GM18520 (cell line): ENCODE data around the gene PPP1R14D.
"Not testable (repeated sequence)": the region's sequence is repeated elsewhere in the genome, so short reads cannot be mapped to it uniquely, and the experiment has no call there.

ENCODE experiments used
- ATAC-seq: cut with Tn5 transposase; IDR thresholded peaks from one replicate; pipeline ENCODE4 v1.9.1; 2021; ENCODE audit not compliant: unreplicated experiment

The PPP1R14D gene

DNA sequence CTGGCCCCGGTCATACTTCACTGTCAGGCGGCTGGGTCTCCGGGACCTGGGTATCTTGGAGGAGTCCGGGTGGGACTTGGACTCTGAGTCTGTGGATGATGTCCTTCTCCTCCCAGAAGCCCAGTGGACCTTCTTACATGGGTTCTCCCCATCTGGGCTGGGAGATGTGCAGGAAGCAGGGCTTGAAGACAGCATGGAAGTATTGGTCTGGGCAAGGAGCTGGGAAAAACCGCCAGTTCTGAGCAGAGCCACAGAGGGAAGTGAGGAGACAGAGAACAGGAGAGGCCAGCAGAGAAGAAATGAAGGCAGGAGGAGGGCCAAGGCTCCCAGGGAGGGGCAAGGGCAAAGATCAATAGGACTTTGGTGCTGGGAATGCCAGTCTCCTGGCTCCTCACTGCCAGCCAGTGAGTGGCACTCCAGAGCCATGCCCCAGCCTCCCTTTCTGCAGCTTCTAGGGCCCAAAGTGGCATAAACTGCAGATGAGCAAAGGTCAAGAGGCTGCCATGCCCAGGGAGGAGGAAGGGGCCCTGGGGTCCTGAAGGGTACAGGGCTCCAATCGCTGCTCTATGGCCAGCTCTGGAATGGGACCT is at the start of gene PPP1R14D:
Gene PPP1R14D, minus strand, starts transcription at position 262 of the 590 bp plus-strand sequence. Its CDS starts 67 bp downstream, at position 195.
- no peak for ATAC-seq

DNA sequence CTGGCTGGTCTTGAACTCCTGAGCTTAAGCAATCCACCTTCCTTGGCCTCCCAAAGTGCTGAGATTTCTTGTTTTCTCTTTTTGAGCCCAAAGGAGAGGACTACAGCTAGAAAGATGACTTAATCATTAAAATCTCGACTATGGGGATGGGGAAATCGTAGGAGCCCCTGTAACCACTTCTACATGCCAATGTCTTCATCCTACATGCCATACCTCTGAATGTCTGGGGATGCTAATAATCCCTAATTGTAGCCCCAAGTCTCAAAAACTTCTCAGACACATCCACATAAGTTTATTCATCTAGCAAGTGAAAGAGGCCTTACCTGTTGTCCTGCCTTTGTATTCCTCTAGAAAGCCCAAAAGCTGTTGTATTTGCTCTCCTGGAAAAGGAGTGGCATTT is 49.2 kb upstream of the PPP1R14D start:
- no peak for ATAC-seq

DNA sequence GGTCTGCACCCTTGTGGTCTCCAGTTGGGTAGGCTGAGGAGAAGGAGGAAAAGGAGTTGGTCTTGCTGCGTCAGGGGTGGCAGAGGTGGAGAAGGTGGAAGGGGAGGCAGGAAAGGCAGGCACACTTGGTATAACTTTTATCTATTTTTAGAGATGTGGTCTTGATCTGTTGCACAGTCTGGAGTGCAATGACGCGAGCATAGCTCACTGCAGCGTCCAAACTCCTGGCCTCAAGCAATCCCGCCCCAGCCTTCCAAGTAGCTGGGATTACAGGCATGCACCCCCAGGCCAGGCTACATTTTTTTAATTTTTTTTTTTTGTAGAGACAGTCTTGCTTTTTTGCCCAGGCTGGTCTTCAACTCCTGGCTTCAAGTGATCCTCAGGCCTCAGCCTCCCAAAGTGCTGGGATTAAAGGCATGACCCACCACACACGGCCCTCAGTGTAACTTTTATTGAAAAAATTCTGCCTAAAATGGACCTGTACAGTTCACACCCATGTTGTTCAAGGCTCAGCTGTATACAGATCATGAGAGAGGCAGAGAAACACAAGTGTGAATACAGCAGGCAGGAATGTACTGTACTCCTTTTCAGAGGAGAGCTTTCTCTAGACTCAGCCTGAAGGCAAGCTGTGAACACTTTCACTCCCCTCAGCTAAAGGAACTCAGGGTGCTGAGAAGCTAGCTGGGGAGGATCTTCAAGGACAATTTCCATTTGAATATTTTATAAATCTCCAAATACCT is 47.7 kb upstream of the PPP1R14D start:
- ATAC-seq: no peak

GRCh38 chr15:40873694-40874561 is 45.4 kb upstream of the PPP1R14D start, which contains the start of gene RHOV:
Gene RHOV, minus strand, starts transcription at chr15:40874234. Its CDS starts 95 bp downstream, at chr15:40874139.
- ATAC-seq: no peak

DNA sequence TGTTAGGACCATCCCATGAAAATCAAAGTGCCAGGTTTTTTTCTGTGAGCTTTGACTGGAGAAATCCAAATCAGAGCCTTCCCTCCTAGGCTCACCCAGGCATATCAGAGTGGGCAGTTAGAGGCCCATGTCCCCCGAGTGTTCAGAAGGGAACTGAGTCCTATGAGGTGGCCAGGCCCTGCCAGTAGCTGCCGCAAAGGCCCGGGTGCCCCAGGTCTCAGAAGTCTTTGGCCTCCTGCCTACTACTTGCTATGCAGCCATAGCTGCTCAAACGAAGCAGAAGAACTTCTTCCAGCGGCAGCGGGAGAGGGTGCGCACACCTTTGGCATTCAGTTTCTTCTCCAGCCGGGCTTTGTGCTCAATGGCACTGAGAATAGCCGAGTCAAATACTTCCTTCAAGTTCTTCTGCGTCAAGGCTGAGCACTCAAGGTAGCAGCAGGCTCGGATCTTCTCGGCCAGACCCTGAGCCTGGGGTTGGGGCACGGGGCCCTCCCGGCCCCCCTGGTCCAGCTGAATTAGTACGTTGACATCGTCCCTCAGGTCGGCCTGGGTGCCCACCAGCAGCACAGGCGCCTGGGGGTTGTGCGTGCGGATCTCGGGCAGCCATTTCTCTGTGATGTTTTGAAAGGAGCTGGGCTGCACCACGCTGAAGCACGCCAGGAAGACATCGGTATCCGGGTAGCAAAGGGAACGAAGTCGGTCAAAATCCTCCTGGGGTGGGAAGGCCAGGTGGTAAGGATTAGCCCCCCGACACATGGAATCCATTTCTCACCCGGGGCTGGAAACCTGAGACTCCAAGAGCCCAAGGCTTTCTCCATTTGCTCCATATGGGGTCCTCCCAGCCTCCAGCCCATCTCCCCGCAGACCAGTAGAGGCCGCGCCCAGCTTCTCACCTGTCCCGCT is 44.5 kb upstream of the PPP1R14D start:
- ATAC-seq: no peak

DNA sequence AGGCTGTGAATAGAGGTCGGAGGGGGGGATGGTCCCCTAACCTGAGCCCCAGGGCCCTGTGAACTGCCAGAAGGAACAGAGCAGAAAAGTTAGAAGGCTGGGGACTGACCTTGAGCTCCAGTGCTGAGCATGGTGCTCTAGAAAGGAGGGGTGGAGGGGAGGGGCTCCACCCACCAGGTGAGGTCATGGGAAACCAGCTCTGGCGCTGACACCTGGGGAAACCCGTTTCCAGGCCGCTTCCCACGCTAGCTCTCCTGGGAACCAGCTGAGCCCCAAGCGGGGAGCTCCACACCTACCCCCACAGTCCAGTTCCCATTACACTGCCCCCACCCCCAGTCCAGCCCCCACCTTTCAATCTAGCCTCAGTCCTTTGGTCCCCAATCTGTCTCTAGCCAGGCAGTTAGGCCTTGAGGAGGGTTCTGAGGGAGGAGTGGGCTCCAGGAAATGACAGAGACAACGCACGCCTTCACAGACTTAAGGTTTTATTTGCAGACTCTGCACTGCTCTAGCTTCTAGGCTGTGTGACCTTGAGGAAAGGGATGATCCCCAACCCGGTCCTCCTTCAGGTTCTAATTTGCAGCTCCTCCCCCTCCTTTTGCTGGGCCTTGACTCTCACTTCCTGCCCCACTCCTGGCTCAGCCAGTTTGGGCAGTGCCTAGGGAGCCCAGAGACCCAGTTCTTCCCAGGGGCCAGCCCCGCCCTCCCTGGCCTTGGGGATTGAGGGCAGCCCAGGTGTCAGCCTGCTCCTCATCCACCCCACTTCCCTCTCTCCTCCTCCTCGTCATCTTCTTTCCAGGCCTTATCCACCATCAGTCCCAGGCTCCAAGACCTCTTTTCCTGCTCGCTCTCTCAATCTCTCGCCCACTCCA is 43.5 kb upstream of the PPP1R14D start:
- no peak for ATAC-seq

GRCh38 chr15:40870716-40871115 is 42.2 kb upstream of the PPP1R14D start:
- ATAC-seq: no peak

GRCh38 chr15:40869686-40870085 is 41.2 kb upstream of the PPP1R14D start:
- no peak for ATAC-seq

GRCh38 chr15:40867199-40867598 is 38.7 kb upstream of the PPP1R14D start:
- ATAC-seq: no peak

DNA sequence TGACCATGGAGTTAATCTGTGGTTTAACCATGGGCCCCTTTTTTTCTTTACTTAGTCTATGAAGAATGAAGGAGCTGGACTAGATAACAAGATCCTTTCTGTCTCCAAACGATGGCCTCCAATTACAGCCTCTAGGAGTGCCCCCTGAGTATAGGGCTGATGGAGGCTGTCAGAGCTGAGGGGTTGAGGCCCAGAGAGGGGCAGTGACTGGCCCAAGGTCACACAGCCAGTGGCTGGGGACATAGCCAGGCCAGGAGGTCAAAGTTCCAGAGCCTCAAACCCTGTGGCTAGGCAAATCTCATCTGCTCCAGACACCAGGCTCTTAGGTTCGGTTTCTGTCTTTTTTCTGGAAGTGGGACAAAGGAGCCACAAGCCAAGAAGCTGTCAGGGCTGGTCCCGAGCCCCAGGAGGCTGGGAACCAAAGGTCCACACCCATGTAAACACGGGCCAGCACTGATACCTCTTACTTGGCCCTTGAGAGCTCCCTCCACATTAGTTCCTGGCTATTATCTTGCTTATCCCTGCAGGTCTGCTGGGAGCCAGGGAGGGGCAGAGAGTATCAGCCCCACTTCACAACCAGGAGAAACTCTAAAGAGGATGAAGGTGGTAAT is 35.3 kb upstream of the PPP1R14D start:
- no peak for ATAC-seq

DNA sequence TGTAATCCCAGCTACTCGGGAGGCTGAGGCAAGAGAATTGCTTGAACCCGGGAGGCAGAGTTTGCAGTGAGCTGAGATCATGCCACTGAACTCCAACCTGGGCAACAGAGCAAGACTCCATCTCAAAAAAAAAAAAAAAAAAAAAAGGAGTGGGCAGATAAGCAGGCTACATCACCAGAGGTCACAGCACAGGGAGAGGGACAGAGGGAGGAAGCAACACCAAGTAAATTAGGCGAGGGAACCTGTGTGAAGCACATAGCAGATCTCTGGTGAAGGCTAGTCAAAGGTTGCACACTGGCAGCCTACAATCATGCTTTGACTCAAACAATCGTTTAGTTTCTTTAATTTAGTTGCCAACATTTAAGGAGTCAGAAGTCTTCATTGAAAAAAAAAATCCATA is 32.6 kb upstream of the PPP1R14D start:
- ATAC-seq: not testable (repeated sequence)

- no peak for ATAC-seq
Measured at GRCh38 chr15:40859206-40859851, 30.8 kb upstream of the PPP1R14D start.

- ATAC-seq: no peak
Measured at GRCh38 chr15:40858706-40859105, 30.2 kb upstream of the PPP1R14D start.

GRCh38 chr15:40857601-40858341 is 29.3 kb upstream of the PPP1R14D start:
- no peak for ATAC-seq

DNA sequence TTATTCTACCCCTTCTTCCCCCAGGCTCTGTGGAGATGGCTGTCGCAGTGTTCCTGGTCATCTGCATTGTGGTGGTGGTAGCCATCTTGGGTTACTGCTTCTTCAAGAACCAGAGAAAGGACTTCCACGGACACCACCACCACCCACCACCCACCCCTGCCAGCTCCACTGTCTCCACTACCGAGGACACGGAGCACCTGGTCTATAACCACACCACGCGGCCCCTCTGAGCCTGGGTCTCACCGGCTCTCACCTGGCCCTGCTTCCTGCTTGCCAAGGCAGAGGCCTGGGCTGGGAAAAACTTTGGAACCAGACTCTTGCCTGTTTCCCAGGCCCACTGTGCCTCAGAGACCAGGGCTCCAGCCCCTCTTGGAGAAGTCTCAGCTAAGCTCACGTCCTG is 28.2 kb upstream of the PPP1R14D start:
- no peak for ATAC-seq

GRCh38 chr15:40855706-40856234 is 27.3 kb upstream of the PPP1R14D start:
- ATAC-seq: no peak

DNA sequence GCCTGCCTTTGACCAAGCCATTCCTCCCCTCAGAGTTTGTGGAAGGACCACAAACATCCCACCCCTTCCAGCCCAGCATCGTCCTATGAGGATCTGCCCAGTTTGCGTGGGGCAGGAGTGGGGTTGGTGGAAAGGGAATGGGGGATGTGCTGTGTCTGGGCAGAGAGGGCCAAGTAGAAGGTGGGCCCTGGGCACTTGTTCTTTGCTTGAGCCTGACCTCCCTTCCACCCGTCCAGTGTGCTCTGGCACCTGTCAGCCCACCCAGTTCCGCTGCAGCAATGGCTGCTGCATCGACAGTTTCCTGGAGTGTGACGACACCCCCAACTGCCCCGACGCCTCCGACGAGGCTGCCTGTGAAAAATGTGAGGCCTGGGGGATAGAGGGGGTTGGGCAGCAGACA is 25.7 kb upstream of the PPP1R14D start:
- no peak for ATAC-seq
